HG02943 (cell line): Measurements from ENCODE around the gene HSBP1L1.

ENCODE experiments used
- ATAC-seq: cut with Tn5 transposase; IDR thresholded peaks from one replicate; pipeline ENCODE4 v1.9.1; 2021; ENCODE audit warnings: mild to moderate bottlenecking, low read depth, moderate library complexity; ENCODE audit not compliant: unreplicated experiment

Gene HSBP1L1

GRCh38 chr18:79928563-79928960 is 35.9 kb upstream of the HSBP1L1 start:
- no peak for ATAC-seq

- ATAC-seq: no peak
Measured at GRCh38 chr18:79930020-79930642, 34.3 kb upstream of the HSBP1L1 start.

- no peak for ATAC-seq
Measured at GRCh38 chr18:79931475-79931874, 33.0 kb upstream of the HSBP1L1 start.

- ATAC-seq: no peak
Measured at GRCh38 chr18:79932907-79933306, 31.5 kb upstream of the HSBP1L1 start.

GRCh38 chr18:79933765-79934164 is 30.7 kb upstream of the HSBP1L1 start:
- no peak for ATAC-seq

- no peak for ATAC-seq
Measured at GRCh38 chr18:79934311-79935097, 29.9 kb upstream of the HSBP1L1 start.

- ATAC-seq: no peak
Measured at GRCh38 chr18:79935098-79935480, 29.4 kb upstream of the HSBP1L1 start.

GRCh38 chr18:79935499-79935898 is 28.9 kb upstream of the HSBP1L1 start:
- no peak for ATAC-seq

- ATAC-seq: no peak
Measured at GRCh38 chr18:79935925-79936324, 28.5 kb upstream of the HSBP1L1 start.

GRCh38 chr18:79936641-79937040 is 27.8 kb upstream of the HSBP1L1 start:
- ATAC-seq: no peak

GRCh38 chr18:79937103-79937860 is 27.2 kb upstream of the HSBP1L1 start:
- ATAC-seq: no peak

- no peak for ATAC-seq
Measured at GRCh38 chr18:79938196-79938595, 26.2 kb upstream of the HSBP1L1 start.

- ATAC-seq: no peak
Measured at GRCh38 chr18:79939096-79939495, 25.3 kb upstream of the HSBP1L1 start.

- no peak for ATAC-seq
Measured at GRCh38 chr18:79940126-79940813, 24.2 kb upstream of the HSBP1L1 start.

- ATAC-seq: no peak
Measured at GRCh38 chr18:79940814-79941472, 23.5 kb upstream of the HSBP1L1 start.

- no peak for ATAC-seq
Measured at GRCh38 chr18:79941473-79942119, 22.8 kb upstream of the HSBP1L1 start.

- no peak for ATAC-seq
Measured at GRCh38 chr18:79942211-79942610, 22.2 kb upstream of the HSBP1L1 start.

- no peak for ATAC-seq
Measured at GRCh38 chr18:79942786-79943607, 21.4 kb upstream of the HSBP1L1 start.

GRCh38 chr18:79943608-79944125 is 20.8 kb upstream of the HSBP1L1 start:
- ATAC-seq: no peak
